Spleen (tissue), 7 donors: ENCODE measurements around the gene HOXA1.

Source experiments
- POLR2A ChIP-seq, 3 donors: fragments of 450-650 bp; IDR thresholded peaks; one replicate each; pipeline ENCODE4 v1.5.1; 2017; ENCODE audit warnings: antibody characterized with exemption in 3 of 3, mild to moderate bottlenecking in 1 of 3
- POLR2AphosphoS5 ChIP-seq, 3 donors: sonication (generic); formaldehyde crosslinking; IDR thresholded peaks; one replicate each; pipeline ENCODE4 v1.5.1; 2017; ENCODE audit warnings: antibody characterized with exemption in 3 of 3
- TF ChIP-seq, protein P1 (sequence below), 11 experiments: fragments of 200-600 bp in 7 of 11; fragments of 450-650 bp in 4 of 11; sonication (generic) in 4 of 11; IDR thresholded peaks in 8 of 11; conservative IDR thresholded peaks in 3 of 11; 1 replicate in 7 of 11; 2 replicates in 4 of 11; pipeline versions ENCODE4 v1.4.0 to v1.8.0; 2016 to 2021; ENCODE audit warnings: antibody characterized with exemption in 11 of 11, inconsistent platforms in 4 of 11, mild to moderate bottlenecking in 1 of 11
- donor health status: DM: no; HTN: no; CAD: no; lungs with moderate emphysema.
- donor health status: DM: no; HTN: no; CAD: no.
- donor health status: DM: no; HTN: no; CAD: no.

DNA sequence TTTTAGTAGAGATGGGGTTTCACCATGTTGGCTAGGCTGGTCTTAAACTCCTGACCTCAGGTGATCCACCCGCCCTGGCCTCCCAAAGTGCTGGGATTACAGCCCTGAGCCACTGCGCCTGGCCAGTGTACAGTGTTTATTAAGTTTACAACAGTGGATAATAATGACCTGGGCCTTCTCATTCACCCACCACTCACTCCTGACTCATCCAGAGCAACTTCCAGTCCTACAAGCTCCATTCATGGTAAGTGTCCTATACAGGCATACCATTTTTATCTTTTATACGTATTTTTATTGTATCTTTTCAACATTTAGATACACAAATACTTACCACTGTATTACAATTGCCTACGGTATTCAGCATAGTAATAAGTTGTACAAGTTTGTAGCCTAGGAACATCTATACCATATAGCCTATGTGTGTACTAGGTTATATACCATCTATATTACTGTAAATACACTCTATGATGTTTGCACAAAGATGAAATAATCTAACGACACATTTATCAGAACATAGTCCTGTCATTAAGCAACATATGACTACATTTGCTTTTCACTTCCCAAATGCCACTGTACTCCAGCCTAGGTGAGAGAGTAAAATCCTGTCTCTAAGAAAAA, 17.1 kb downstream of the HOXA1 start:
- TF ChIP-seq, protein P1, sequence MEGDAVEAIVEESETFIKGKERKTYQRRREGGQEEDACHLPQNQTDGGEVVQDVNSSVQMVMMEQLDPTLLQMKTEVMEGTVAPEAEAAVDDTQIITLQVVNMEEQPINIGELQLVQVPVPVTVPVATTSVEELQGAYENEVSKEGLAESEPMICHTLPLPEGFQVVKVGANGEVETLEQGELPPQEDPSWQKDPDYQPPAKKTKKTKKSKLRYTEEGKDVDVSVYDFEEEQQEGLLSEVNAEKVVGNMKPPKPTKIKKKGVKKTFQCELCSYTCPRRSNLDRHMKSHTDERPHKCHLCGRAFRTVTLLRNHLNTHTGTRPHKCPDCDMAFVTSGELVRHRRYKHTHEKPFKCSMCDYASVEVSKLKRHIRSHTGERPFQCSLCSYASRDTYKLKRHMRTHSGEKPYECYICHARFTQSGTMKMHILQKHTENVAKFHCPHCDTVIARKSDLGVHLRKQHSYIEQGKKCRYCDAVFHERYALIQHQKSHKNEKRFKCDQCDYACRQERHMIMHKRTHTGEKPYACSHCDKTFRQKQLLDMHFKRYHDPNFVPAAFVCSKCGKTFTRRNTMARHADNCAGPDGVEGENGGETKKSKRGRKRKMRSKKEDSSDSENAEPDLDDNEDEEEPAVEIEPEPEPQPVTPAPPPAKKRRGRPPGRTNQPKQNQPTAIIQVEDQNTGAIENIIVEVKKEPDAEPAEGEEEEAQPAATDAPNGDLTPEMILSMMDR (IDR thresholded peaks at IDR 0.05 in 8 of 11, conservative IDR thresholded peaks at IDR 0.05 in 3 of 11) = no peak
- TF ChIP-seq POLR2AphosphoS5 (IDR thresholded peaks at IDR 0.05) (no peak), POLR2A (IDR thresholded peaks at IDR 0.05) (no peak)
